Colonic mucosa (tissue), 4 donors: Measurements from ENCODE around the gene NLN. TPM values are rescaled to one million over a fixed set of nuclear protein-coding genes. Genes with fewer than 3 reads are reported as not detected.
A peak's percentile ranks its signal among the peaks of the same experiment; 100 is the strongest.

Experiments used
- DNase-seq: peaks from one replicate; pipeline ENCODE4 v3.0.0-alpha.2; 2020
- H3K27ac ChIP-seq: fragments of 200-600 bp; one replicate; pipeline ENCODE4 v1.8.0; 2021
- H3K27me3 ChIP-seq: fragments of 200-600 bp; one replicate; pipeline ENCODE4 v1.8.0; 2021
- H3K36me3 ChIP-seq: fragments of 200-600 bp; one replicate; pipeline ENCODE4 v1.8.0; 2021
- H3K4me1 ChIP-seq: fragments of 200-600 bp; one replicate; pipeline ENCODE4 v1.8.0; 2021; ENCODE audit warnings: mild to moderate bottlenecking
- H3K4me3 ChIP-seq: fragments of 200-600 bp; one replicate; pipeline ENCODE4 v1.8.0; 2021
- H3K9ac ChIP-seq, 2 donors: one replicate each; pipeline ENCODE4 v1.7.0; 2013; ENCODE audit warnings: control low read depth in 2 of 2, low read depth in 2 of 2, low read length in 2 of 2
- H3K9me3 ChIP-seq: fragments of 200-600 bp; one replicate; pipeline ENCODE4 v1.8.0; 2021
- intact Hi-C: fragments of 100-400 bp; cut with DNase I; formaldehyde crosslinking; loops from one replicate; pipeline ENCODE4 v1.14.1; 2022
- total RNA-seq, 2 donors: library from RNA; stranded (reverse); fragmentation: NEBNext Ultra II Directional in 1 of 2; extraction: Animal tissue kit (Norgen Biotek cat#: 25700) in 1 of 2; gene quantifications; one replicate each; pipeline ENCODE4 v1.2.1, GENCODE V29; 2021
- TF ChIP-seq, protein P1 (sequence below): fragments of 200-600 bp; IDR thresholded peaks from one replicate; pipeline ENCODE4 v1.8.0; 2022; ENCODE audit warnings: antibody characterized with exemption, mild to moderate bottlenecking
- donor health status: healthy.
- donor health status: DM: no; HTN: no; CAD: no.
- donor health status: DM: no; HTN: no; CAD: no.

The NLN gene
- total RNA-seq, 2 donors from 2014 or later, result 13.7 to 24.6 TPM

DNA sequence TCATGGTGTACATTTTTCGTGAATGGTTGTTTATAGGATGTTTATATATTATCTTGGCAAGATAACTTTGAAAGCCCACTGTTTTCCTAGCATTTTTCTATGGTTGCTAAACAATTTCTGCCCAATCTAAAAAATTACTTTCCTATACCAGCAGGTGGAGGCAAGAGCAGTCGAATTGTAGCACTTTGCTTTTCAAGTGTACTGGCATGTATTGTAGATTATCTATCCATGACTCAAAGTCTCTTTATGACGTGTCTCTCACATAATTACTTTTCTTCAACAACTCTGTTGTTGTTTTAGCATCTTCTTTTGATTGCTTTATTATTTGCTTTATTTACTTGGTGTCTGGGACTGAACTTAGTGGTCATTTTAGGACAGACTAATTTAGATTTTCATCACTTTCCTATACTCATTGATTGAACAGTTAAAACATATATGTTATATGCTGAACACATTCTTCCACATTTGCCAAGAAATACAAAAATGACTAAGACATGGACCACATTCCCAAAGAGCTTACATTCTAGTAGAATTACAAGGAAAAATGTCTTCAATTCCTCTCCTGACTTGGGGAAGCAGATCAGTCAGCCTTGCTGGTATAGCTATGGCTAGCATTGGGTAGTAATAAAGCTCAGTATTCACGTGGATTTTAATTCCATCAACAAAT, 20.7 kb downstream of the NLN start:
- DNase-seq, result no peak
- Histone ChIP-seq H3K36me3 (no peaks in the 10 kb centered on the region), H3K9ac (no peak overlapping the region), H3K27me3 (no peaks in the 10 kb centered on the region), H3K4me1 (no peaks in the 10 kb centered on the region), H3K27ac (no peak overlapping the region), H3K4me3 (no peak overlapping the region), H3K9me3 (no peaks in the 10 kb centered on the region)
- TF ChIP-seq, protein P1, sequence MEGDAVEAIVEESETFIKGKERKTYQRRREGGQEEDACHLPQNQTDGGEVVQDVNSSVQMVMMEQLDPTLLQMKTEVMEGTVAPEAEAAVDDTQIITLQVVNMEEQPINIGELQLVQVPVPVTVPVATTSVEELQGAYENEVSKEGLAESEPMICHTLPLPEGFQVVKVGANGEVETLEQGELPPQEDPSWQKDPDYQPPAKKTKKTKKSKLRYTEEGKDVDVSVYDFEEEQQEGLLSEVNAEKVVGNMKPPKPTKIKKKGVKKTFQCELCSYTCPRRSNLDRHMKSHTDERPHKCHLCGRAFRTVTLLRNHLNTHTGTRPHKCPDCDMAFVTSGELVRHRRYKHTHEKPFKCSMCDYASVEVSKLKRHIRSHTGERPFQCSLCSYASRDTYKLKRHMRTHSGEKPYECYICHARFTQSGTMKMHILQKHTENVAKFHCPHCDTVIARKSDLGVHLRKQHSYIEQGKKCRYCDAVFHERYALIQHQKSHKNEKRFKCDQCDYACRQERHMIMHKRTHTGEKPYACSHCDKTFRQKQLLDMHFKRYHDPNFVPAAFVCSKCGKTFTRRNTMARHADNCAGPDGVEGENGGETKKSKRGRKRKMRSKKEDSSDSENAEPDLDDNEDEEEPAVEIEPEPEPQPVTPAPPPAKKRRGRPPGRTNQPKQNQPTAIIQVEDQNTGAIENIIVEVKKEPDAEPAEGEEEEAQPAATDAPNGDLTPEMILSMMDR, result peak; percentile 50
- intact Hi-C loops, result no loop called here

DNA sequence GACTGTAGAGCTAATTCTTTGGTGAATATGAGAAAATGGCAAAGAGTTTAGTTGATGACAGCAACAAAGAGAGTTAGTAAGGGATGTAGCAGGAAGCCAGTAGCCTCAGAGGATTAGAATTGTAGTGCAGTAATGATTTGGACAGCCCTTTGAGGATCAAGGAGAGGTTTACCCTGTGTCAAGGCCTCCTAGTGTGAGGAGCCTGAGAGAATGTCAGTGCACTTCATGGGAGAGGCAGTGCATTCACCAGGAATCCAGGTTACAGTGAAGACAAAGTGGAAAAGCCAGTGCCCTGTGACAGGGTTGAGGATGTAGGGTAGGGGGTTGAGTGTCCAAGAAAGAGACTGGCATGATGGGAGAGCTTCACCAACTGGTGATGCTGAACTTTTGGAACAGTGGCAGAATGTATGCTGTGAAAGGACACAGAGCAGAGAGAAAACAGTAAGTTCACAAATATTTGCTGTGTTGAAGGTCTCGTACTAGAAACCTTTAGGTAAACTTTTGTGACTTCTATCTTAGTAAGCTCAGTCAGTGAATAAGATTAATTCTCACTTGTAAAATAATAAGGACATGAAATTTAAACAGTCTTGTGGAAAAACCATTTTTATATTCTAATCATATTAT, 27.3 kb downstream of the NLN start:
- Histone ChIP-seq H3K9me3 (no peaks in the 10 kb centered on the region), H3K9ac (no peak overlapping the region), H3K27ac (no peak overlapping the region), H3K4me1 (no peaks in the 10 kb centered on the region), H3K4me3 (no peak overlapping the region), H3K27me3 (no peaks in the 10 kb centered on the region), H3K36me3 (no peaks in the 10 kb centered on the region)
- intact Hi-C loops, result no loop called here
- no peak for DNase-seq
- TF ChIP-seq, protein P1, result no peak

DNA sequence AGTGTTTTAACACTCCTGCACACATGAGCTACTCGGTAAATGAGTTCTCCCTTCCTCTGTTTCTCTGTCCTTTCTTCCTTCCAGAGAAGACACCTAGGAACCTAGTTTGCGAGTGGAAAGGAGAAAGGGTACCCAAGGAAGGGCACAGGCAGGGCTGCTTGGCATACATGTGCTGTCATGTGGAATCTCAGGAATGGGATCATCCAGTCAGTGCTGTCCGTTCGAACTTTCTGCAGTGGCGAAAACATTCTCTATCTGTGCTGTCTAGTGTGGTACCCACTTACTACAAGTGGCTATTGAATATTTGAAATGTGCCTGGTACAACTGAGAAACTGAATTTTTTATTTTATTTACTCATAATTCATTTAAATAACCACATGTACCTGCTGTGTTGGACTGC, 28.0 kb downstream of the NLN start:
- H3K27me3 ChIP-seq, result no peaks in the 10 kb centered on the region
- H3K9ac ChIP-seq, result no peak overlapping the region
- no peaks in the 10 kb centered on the region for H3K4me1 ChIP-seq
- no peaks in the 10 kb centered on the region for H3K9me3 ChIP-seq
- intact Hi-C loops, result no loop called here
- DNase-seq, result no peak
- H3K27ac ChIP-seq, result no peak overlapping the region
- H3K4me3 ChIP-seq, result no peak overlapping the region
- TF ChIP-seq, protein P1, result no peak
- no peaks in the 10 kb centered on the region for H3K36me3 ChIP-seq

DNA sequence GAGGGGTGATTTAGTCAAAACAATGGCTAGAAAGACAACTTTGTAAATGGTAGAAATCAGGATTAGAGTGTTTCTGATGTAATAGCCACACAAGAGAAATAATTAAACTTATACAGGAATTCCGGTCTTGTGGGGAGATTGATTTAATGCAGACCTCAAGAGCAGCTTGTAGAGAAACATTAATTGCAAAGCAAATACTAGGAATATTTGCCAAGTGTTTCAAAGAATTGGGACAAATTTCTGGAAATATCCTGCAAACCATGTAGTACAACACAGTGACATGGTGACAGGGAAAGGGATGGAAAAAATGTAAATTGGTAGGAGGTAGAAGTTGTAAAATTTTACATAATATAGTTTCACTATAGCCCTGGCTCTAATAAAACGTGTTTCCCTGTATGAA, 28.9 kb downstream of the NLN start:
- intact Hi-C loops, result no loop called here
- TF ChIP-seq, protein P1, result no peak
- no peaks in the 10 kb centered on the region for H3K9me3 ChIP-seq
- H3K4me3 ChIP-seq, result no peak overlapping the region
- no peak overlapping the region for H3K9ac ChIP-seq
- H3K4me1 ChIP-seq, result no peaks in the 10 kb centered on the region
- H3K27me3 ChIP-seq, result no peaks in the 10 kb centered on the region
- H3K36me3 ChIP-seq, result no peaks in the 10 kb centered on the region
- DNase-seq, result no peak
- no peak overlapping the region for H3K27ac ChIP-seq

DNA sequence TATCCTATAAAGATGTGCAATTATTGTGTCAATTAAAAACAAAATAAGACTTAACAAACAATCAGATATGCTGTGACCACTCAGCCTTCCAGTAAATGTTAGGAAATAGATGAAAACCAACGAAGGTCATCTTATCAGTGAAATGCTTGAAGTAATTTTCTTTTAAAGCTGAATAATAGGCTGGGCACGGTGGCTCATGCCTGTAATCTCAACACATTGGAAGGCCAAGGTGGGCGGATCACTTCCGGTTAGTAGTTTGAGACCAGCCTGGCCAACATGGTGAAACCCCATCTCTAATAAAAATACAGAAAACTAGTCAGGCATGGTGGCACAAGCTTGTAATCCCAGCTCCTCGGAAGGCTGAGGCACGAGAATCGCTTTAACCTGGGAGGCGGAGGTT, 31.2 kb downstream of the NLN start:
- intact Hi-C loops, result no loop called here
- DNase-seq, result no peak
- no peaks in the 10 kb centered on the region for H3K4me1 ChIP-seq
- no peaks in the 10 kb centered on the region for H3K36me3 ChIP-seq
- no peak overlapping the region for H3K9ac ChIP-seq
- TF ChIP-seq, protein P1, result no peak
- no peaks in the 10 kb centered on the region for H3K9me3 ChIP-seq
- no peak overlapping the region for H3K27ac ChIP-seq
- no peak overlapping the region for H3K4me3 ChIP-seq
- no peaks in the 10 kb centered on the region for H3K27me3 ChIP-seq
